ENCODE measurements around the gene DPH2.

- no peak for TF ChIP-seq CTCF (IDR thresholded peaks at IDR 0.05)
- TF ChIP-seq POLR2A (IDR thresholded peaks at IDR 0.05): no peak
These were observed 13.0 kb downstream of the DPH2 start for GRCh38 chr1:43982808-43983207.

All from uterus (tissue), 2 donors.